ENCODE measurements around the gene APOBEC2.

GRCh38 chr6:41022294-41022693, 30.7 kb upstream of the APOBEC2 start:
- no peak for TF ChIP-seq POLR2AphosphoS5 (IDR thresholded peaks at IDR 0.05; ENCODE audit: low read depth, low read length)
- no peak for TF ChIP-seq POLR2A (IDR thresholded peaks at IDR 0.05; ENCODE audit: low read depth, low read length)
- no peak for TF ChIP-seq POU2F2 (IDR thresholded peaks at IDR 0.05; ENCODE audit: low read depth, low read length)
- TF ChIP-seq TAF1 (IDR thresholded peaks at IDR 0.05; ENCODE audit: low read depth, low read length), result no peak
- TF ChIP-seq SPI1 (IDR thresholded peaks at IDR 0.05; ENCODE audit: low read depth, low read length), result no peak

Data from GM12891 (cell line).